Keratinocyte (primary cell): ENCODE results near the gene TATDN2. TPM values are rescaled to one million over a fixed set of nuclear protein-coding genes. Genes with fewer than 3 reads are reported as not detected.
A peak's percentile ranks its signal among the peaks of the same experiment; 100 is the strongest.

ENCODE experiments used
- DNase-seq: peaks from one replicate; pipeline ENCODE4 v3.0.0-alpha.2; 2011; ENCODE audit warnings: low read depth, missing footprints, low spot score
- FAIRE-seq: peaks from 2 replicates; lab custom pipeline; 2011; peaks lifted over from hg19 to GRCh38; lab: Jason Lieb, UNC
- H2AFZ ChIP-seq: 2 replicates; pipeline ENCODE4 v1.6.0; 2012; ENCODE audit warnings: low read length, control low read depth, inconsistent platforms; ENCODE audit not compliant: control insufficient read depth
- H3K27ac ChIP-seq: 2 replicates; pipeline ENCODE4 v1.5.1; 2011; ENCODE audit warnings: low read length; ENCODE audit not compliant: control insufficient read depth, insufficient read depth
- H3K27me3 ChIP-seq: 3 replicates; pipeline ENCODE4 v1.6.0; 2011; ENCODE audit warnings: low read length; ENCODE audit not compliant: control insufficient read depth, insufficient read depth; ENCODE audit errors: extremely low read depth
- H3K36me3 ChIP-seq, 2 experiments: 2 replicates in 1 of 2; 3 replicates in 1 of 2; pipeline ENCODE4 v1.5.1; 2011; ENCODE audit warnings: low read length in 2 of 2, mild to moderate bottlenecking in 1 of 2; ENCODE audit not compliant: control insufficient read depth in 2 of 2, insufficient read depth in 2 of 2; ENCODE audit errors: extremely low read depth in 1 of 2
- H3K4me1 ChIP-seq: 3 replicates; pipeline ENCODE4 v1.5.1; 2011; ENCODE audit warnings: low read length; ENCODE audit not compliant: control insufficient read depth, insufficient read depth; ENCODE audit errors: extremely low read depth
- H3K4me2 ChIP-seq: 3 replicates; pipeline ENCODE4 v1.6.0; 2011; ENCODE audit warnings: low read depth, low read length; ENCODE audit not compliant: control insufficient read depth, insufficient read depth; ENCODE audit errors: extremely low read depth
- H3K4me3 ChIP-seq, 3 experiments: fragments of 200-600 bp in 1 of 3; sonication (generic) in 1 of 3; 2 replicates in 2 of 3; 3 replicates in 1 of 3; pipeline ENCODE4 v1.5.1; 2011 to 2016; ENCODE audit warnings: low read length in 3 of 3, mild to moderate bottlenecking in 3 of 3, control low read depth in 2 of 3, inconsistent platforms in 1 of 3, low read depth in 1 of 3, mixed read lengths in 1 of 3, mixed run types in 1 of 3, moderate library complexity in 1 of 3; ENCODE audit not compliant: control insufficient read depth in 2 of 3, insufficient read depth in 2 of 3; ENCODE audit errors: extremely low read depth in 1 of 3
- H3K79me2 ChIP-seq: 2 replicates; pipeline ENCODE4 v1.6.0; 2012; ENCODE audit warnings: low read length; ENCODE audit not compliant: control insufficient read depth, insufficient read depth
- H3K9ac ChIP-seq: 3 replicates; pipeline ENCODE4 v1.6.0; 2011; ENCODE audit warnings: low read length; ENCODE audit not compliant: control insufficient read depth, insufficient read depth; ENCODE audit errors: extremely low read depth
- H3K9me1 ChIP-seq: 3 replicates; pipeline ENCODE4 v1.6.0; 2011; ENCODE audit warnings: low read length; ENCODE audit not compliant: control insufficient read depth, insufficient read depth; ENCODE audit errors: extremely low read depth
- H3K9me3 ChIP-seq: 2 replicates; pipeline ENCODE4 v1.5.1; 2012; ENCODE audit warnings: low read depth, low read length; ENCODE audit not compliant: control insufficient read depth
- H4K20me1 ChIP-seq: 3 replicates; pipeline ENCODE4 v1.6.0; 2011; ENCODE audit warnings: low read length; ENCODE audit not compliant: control insufficient read depth, insufficient read depth; ENCODE audit errors: extremely low read depth
- EZH2 ChIP-seq: IDR thresholded peaks from one replicate; pipeline ENCODE4 v1.6.1; 2012; ENCODE audit warnings: inconsistent platforms, mild to moderate bottlenecking, low read length, moderate library complexity
- dilution Hi-C: fragments of 300-500 bp; cut with MboI; formaldehyde crosslinking; loops from one replicate; pipeline ENCODE4 v1.7.0; 2020; ENCODE audit warnings: low sequenced_read_pairs; ENCODE audit not compliant: extremely low pct_ligation_motif_present
- polyA plus RNA-seq, 5 experiments: library from polyadenylated mRNA; depleted of rRNA in 3 of 5; stranded (reverse) in 3 of 5; stranded (forward) in 1 of 5; unstranded in 1 of 5; fragments of >200 nt; gene quantifications; 1 replicate in 1 of 5; 2 replicates in 3 of 5; 3 replicates in 1 of 5; pipeline versions ENCODE4 v1.2.1 to v1.2.3, GENCODE V29; 2011 to 2012; ENCODE audit warnings: missing spikeins in 2 of 5, low read depth in 1 of 5, low replicate concordance in 1 of 5
- TF ChIP-seq, protein P1 (sequence below), 3 experiments: IDR thresholded peaks in 1 of 3; conservative IDR thresholded peaks in 1 of 3; optimal IDR thresholded peaks in 1 of 3; 2 replicates in 2 of 3; 3 replicates in 1 of 3; pipeline versions ENCODE3 to v1.5.1; 2011; ENCODE audit warnings: low read length in 3 of 3, mild to moderate bottlenecking in 3 of 3, moderate library complexity in 2 of 3, control low read depth in 1 of 3, inconsistent platforms in 1 of 3; ENCODE audit not compliant: insufficient read depth in 2 of 3; ENCODE audit errors: extremely low read depth in 1 of 3

The TATDN2 gene
- polyA plus RNA-seq, 1 donor (not counting 4 experiments of a cell fraction or from before 2014, with no cell fraction given): 13.8 TPM

DNA sequence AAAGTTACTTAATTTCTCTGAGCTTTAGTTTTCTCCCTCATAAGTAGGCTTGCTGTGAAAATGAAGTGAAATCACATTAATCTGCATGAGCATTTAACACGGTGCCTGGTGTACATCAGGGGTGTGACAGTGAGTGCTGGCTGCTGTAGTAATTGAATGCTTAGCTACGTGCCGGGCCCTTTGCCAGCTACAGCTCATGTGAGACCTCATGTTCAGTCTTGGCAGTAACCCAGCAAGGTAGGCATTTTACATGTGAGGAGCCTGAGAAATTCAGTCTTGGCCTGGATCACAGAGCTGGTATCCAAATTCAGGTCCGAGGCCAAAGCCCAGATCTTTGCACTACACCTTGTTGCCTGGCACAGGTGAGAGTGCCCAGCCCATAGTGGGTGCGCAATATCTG, 35.4 kb downstream of the TATDN2 start:
- FAIRE-seq (peak; percentile 23), DNase-seq (no peak)
- Histone ChIP-seq H3K27me3 (no peaks in the 10 kb centered on the region), H3K9ac (no peak overlapping the region), H3K4me1 (peaks cover 5% of the 10 kb centered on the region), H3K4me3 (no peak overlapping the region), H3K79me2 (no peaks in the 10 kb centered on the region), H4K20me1 (no peaks in the 10 kb centered on the region), H3K9me1 (no peaks in the 10 kb centered on the region), H3K4me2 (no peak overlapping the region), H2AFZ (no peak overlapping the region), H3K27ac (no peak overlapping the region), H3K9me3 (no peaks in the 10 kb centered on the region), H3K36me3 (peaks cover 11 to 27% of the 10 kb centered on the region in 2 experiments)
- TF ChIP-seq, protein P1, sequence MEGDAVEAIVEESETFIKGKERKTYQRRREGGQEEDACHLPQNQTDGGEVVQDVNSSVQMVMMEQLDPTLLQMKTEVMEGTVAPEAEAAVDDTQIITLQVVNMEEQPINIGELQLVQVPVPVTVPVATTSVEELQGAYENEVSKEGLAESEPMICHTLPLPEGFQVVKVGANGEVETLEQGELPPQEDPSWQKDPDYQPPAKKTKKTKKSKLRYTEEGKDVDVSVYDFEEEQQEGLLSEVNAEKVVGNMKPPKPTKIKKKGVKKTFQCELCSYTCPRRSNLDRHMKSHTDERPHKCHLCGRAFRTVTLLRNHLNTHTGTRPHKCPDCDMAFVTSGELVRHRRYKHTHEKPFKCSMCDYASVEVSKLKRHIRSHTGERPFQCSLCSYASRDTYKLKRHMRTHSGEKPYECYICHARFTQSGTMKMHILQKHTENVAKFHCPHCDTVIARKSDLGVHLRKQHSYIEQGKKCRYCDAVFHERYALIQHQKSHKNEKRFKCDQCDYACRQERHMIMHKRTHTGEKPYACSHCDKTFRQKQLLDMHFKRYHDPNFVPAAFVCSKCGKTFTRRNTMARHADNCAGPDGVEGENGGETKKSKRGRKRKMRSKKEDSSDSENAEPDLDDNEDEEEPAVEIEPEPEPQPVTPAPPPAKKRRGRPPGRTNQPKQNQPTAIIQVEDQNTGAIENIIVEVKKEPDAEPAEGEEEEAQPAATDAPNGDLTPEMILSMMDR (optimal IDR thresholded peaks at IDR 0.05 in 1 of 3, IDR thresholded peaks at IDR 0.05 in 1 of 3, conservative IDR thresholded peaks at IDR 0.05 in 1 of 3; ENCODE audit: extremely low read depth in 1 of 3, insufficient read depth in 2 of 3, low read length in 3 of 3): no peak
- no peak for TF ChIP-seq EZH2
- dilution Hi-C loops: no loop called here

DNA sequence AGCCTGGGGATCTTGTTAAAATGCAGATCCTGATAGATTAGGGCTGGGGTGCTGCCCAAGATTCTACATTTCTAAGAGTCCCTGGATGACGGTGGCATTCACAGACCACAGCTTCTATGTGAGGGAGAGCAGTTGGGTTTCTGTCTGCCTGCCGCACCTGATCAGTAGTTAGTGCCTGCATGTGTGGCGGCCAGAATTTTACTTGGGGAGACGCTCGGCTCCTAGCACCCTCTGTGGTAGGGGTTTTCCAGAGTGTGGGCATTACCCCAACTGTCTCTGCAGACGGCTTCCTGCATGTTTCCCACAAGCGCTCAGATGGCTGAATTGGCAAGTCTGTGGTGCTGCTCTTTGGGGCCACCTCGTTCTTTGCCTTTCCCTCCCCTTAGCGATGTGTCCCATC, 36.2 kb downstream of the TATDN2 start:
- Histone ChIP-seq H3K4me3 (no peak overlapping the region), H3K36me3 (peaks cover 13 to 25% of the 10 kb centered on the region in 2 experiments), H2AFZ (no peak overlapping the region), H3K4me1 (peaks cover 5% of the 10 kb centered on the region), H3K9me1 (no peaks in the 10 kb centered on the region), H3K4me2 (no peak overlapping the region), H3K79me2 (no peaks in the 10 kb centered on the region), H3K9ac (no peak overlapping the region), H4K20me1 (no peaks in the 10 kb centered on the region), H3K27ac (no peak overlapping the region), H3K27me3 (no peaks in the 10 kb centered on the region), H3K9me3 (no peaks in the 10 kb centered on the region)
- DNase-seq (no peak), FAIRE-seq (no peak)
- no peak for TF ChIP-seq EZH2
- TF ChIP-seq, protein P1 (optimal IDR thresholded peaks at IDR 0.05 in 1 of 3, IDR thresholded peaks at IDR 0.05 in 1 of 3, conservative IDR thresholded peaks at IDR 0.05 in 1 of 3; ENCODE audit: extremely low read depth in 1 of 3, insufficient read depth in 2 of 3, low read length in 3 of 3): no peak
- dilution Hi-C loops: no loop called here
